Liver (tissue), 9 donors: ENCODE measurements around the gene MALT1. TPM values are rescaled to one million over a fixed set of nuclear protein-coding genes. Genes with fewer than 3 reads are reported as not detected.

Source experiments
- DNase-seq: peaks from one replicate; pipeline ENCODE4 v3.0.0-alpha.2; 2017; ENCODE audit warnings: low spot score
- H3K27ac ChIP-seq, 2 donors: one replicate each; pipeline ENCODE4 v1.7.0; 2013; ENCODE audit warnings: inconsistent platforms in 2 of 2, low read length in 2 of 2, control low read depth in 1 of 2, low read depth in 1 of 2, mild to moderate bottlenecking in 1 of 2
- H3K27me3 ChIP-seq, 4 donors: one replicate each; pipeline versions ENCODE4 v1.6.1 to v1.7.0; 2013; ENCODE audit warnings: low read length in 3 of 4, inconsistent platforms in 1 of 4, mild to moderate bottlenecking in 1 of 4, moderate library complexity in 1 of 4; ENCODE audit not compliant: control insufficient read depth in 4 of 4, insufficient read depth in 4 of 4
- H3K36me3 ChIP-seq, 4 donors: one replicate each; pipeline versions ENCODE4 v1.6.1 to v1.7.0; 2013; ENCODE audit warnings: low read length in 3 of 4, mild to moderate bottlenecking in 3 of 4, low read depth in 1 of 4, moderate library complexity in 1 of 4; ENCODE audit not compliant: control insufficient read depth in 4 of 4, insufficient read depth in 3 of 4
- H3K4me1 ChIP-seq, 4 donors: one replicate each; pipeline versions ENCODE4 v1.6.1 to v1.7.0; 2013; ENCODE audit warnings: low read length in 3 of 4, mild to moderate bottlenecking in 3 of 4, moderate library complexity in 1 of 4; ENCODE audit not compliant: control insufficient read depth in 4 of 4, insufficient read depth in 4 of 4
- H3K4me3 ChIP-seq, 3 donors: one replicate each; pipeline versions ENCODE4 v1.6.1 to v1.7.0; 2013; ENCODE audit warnings: low read length in 3 of 3, control low read depth in 1 of 3, low read depth in 1 of 3, mild to moderate bottlenecking in 1 of 3
- H3K9ac ChIP-seq, 2 donors: one replicate each; pipeline ENCODE4 v1.7.0; 2013; ENCODE audit warnings: low read length in 2 of 2, mild to moderate bottlenecking in 2 of 2, moderate library complexity in 2 of 2, control low read depth in 1 of 2, low read depth in 1 of 2
- H3K9me3 ChIP-seq, 4 donors: one replicate each; pipeline versions ENCODE4 v1.6.1 to v1.7.0; 2013; ENCODE audit warnings: low read length in 3 of 4; ENCODE audit not compliant: control insufficient read depth in 4 of 4
- ATF3 ChIP-seq: IDR thresholded peaks from 2 replicates; pipeline ENCODE4 v1.6.1; 2016; ENCODE audit warnings: antibody characterized with exemption
- EGR1 ChIP-seq, 2 donors: IDR thresholded peaks; 2 replicates each; pipeline ENCODE4 v1.6.1; 2016 to 2018; ENCODE audit warnings: antibody characterized with exemption in 2 of 2, low read depth in 2 of 2
- FOXA1 ChIP-seq: IDR thresholded peaks from 2 replicates; pipeline ENCODE4 v1.6.1; 2016; ENCODE audit warnings: antibody characterized with exemption
- HNF4A ChIP-seq, 2 donors: conservative IDR thresholded peaks; 2 replicates each; pipeline ENCODE4 v1.6.1; 2016; ENCODE audit warnings: antibody characterized with exemption in 2 of 2, mild to moderate bottlenecking in 2 of 2
- HNF4G ChIP-seq: IDR thresholded peaks from 2 replicates; pipeline ENCODE4 v1.6.1; 2016; ENCODE audit warnings: antibody characterized with exemption
- JUND ChIP-seq, 2 donors: IDR thresholded peaks; 2 replicates each; pipeline ENCODE4 v1.6.1; 2016; ENCODE audit warnings: antibody characterized with exemption in 2 of 2
- NR2F2 ChIP-seq: IDR thresholded peaks from 2 replicates; pipeline ENCODE4 v1.6.1; 2016; ENCODE audit warnings: antibody characterized with exemption
- REST ChIP-seq: IDR thresholded peaks from 2 replicates; pipeline ENCODE4 v1.6.1; 2016; ENCODE audit warnings: antibody characterized with exemption, mild to moderate bottlenecking
- TAF1 ChIP-seq: conservative IDR thresholded peaks from 2 replicates; pipeline ENCODE4 v1.6.1; 2016; ENCODE audit warnings: antibody characterized with exemption, mild to moderate bottlenecking
- YY1 ChIP-seq: IDR thresholded peaks from 2 replicates; pipeline ENCODE4 v1.6.1; 2016; ENCODE audit warnings: antibody characterized with exemption, mild to moderate bottlenecking
- WGBS: extraction: QIAGEN DNeasy Blood & Tissue Kit; methylation state at CpG from one replicate; pipeline ENCODE4 v1.1.7; 2013; 5-methylcytosine and 5-hydroxymethylcytosine counted together
- polyA plus RNA-seq, 2 donors: library from polyadenylated mRNA; stranded (reverse) in 1 of 2; unstranded in 1 of 2; fragments of 200-250 nt in 1 of 2; fragments of >200 nt in 1 of 2; fragmentation: Nextera tagmentation in 1 of 2; extraction: Ambion mirVana in 1 of 2; gene quantifications; one replicate each; pipeline versions ENCODE4 v1.2.1 to v1.2.3, GENCODE V29; 2013 to 2015
- total RNA-seq, 2 donors: library from RNA; depleted of rRNA; stranded (reverse); fragments of >200 nt; gene quantifications; one replicate each; pipeline ENCODE4 v1.2.3, GENCODE V29; 2014
- TF ChIP-seq, protein P1 (sequence below): IDR thresholded peaks from 2 replicates; pipeline ENCODE4 v1.6.1; 2016; ENCODE audit warnings: antibody characterized with exemption
- TF ChIP-seq, protein P2 (sequence below): IDR thresholded peaks from 2 replicates; pipeline ENCODE4 v1.6.1; 2016; ENCODE audit warnings: antibody characterized with exemption
- TF ChIP-seq, protein P3 (sequence below): fragments of 150-350 bp; IDR thresholded peaks from 2 replicates; pipeline ENCODE4 v1.5.1; 2017; ENCODE audit warnings: improper control_type of control experiment, low read depth, low read length; ENCODE audit not compliant: missing input control
- donor health status: healthy.
- donor health status: healthy.
- donor health status: healthy.
- donor health status: healthy.
- donor health status: healthy.

The MALT1 gene
- total and polyA plus RNA-seq, 4 donors, result 3.1 to 27.3 (median 6.4) TPM

- H3K27me3 ChIP-seq, result no peaks in the 10 kb centered on the region
- H3K27ac ChIP-seq, result no peak overlapping the region
- TF ChIP-seq YY1 (no peak), HNF4G (no peak), HNF4A (conservative IDR thresholded peaks at IDR 0.05) (no peak), NR2F2 (no peak), REST (no peak)
- TF ChIP-seq, protein P1, sequence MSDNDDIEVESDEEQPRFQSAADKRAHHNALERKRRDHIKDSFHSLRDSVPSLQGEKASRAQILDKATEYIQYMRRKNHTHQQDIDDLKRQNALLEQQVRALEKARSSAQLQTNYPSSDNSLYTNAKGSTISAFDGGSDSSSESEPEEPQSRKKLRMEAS, result no peak
- TF ChIP-seq, protein P2, sequence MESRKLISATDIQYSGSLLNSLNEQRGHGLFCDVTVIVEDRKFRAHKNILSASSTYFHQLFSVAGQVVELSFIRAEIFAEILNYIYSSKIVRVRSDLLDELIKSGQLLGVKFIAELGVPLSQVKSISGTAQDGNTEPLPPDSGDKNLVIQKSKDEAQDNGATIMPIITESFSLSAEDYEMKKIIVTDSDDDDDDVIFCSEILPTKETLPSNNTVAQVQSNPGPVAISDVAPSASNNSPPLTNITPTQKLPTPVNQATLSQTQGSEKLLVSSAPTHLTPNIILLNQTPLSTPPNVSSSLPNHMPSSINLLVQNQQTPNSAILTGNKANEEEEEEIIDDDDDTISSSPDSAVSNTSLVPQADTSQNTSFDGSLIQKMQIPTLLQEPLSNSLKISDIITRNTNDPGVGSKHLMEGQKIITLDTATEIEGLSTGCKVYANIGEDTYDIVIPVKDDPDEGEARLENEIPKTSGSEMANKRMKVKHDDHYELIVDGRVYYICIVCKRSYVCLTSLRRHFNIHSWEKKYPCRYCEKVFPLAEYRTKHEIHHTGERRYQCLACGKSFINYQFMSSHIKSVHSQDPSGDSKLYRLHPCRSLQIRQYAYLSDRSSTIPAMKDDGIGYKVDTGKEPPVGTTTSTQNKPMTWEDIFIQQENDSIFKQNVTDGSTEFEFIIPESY, result no peak
- H3K9ac ChIP-seq, result no peak overlapping the region
- no peak for DNase-seq
- H3K36me3 ChIP-seq, result no peaks in the 10 kb centered on the region
- no peak overlapping the region for H3K4me3 ChIP-seq
- H3K4me1 ChIP-seq, result peaks cover 0 to 1% (median 0%) of the 10 kb centered on the region in 4 donors
- H3K9me3 ChIP-seq, result no peaks in the 10 kb centered on the region
Observed at GRCh38 chr18:58633874-58634273, 37.4 kb upstream of the MALT1 start.

GRCh38 chr18:58635891-58636290, 35.4 kb upstream of the MALT1 start:
- Histone ChIP-seq H3K4me3 (no peak overlapping the region), H3K9ac (no peak overlapping the region), H3K36me3 (no peaks in the 10 kb centered on the region), H3K27ac (no peak overlapping the region), H3K4me1 (no peaks in the 10 kb centered on the region), H3K27me3 (no peaks in the 10 kb centered on the region), H3K9me3 (no peaks in the 10 kb centered on the region)
- no peak for TF ChIP-seq ATF3
- no peak for TF ChIP-seq FOXA1
- TF ChIP-seq TAF1, result no peak
- no peak for TF ChIP-seq NR2F2
- TF ChIP-seq, protein P3, sequence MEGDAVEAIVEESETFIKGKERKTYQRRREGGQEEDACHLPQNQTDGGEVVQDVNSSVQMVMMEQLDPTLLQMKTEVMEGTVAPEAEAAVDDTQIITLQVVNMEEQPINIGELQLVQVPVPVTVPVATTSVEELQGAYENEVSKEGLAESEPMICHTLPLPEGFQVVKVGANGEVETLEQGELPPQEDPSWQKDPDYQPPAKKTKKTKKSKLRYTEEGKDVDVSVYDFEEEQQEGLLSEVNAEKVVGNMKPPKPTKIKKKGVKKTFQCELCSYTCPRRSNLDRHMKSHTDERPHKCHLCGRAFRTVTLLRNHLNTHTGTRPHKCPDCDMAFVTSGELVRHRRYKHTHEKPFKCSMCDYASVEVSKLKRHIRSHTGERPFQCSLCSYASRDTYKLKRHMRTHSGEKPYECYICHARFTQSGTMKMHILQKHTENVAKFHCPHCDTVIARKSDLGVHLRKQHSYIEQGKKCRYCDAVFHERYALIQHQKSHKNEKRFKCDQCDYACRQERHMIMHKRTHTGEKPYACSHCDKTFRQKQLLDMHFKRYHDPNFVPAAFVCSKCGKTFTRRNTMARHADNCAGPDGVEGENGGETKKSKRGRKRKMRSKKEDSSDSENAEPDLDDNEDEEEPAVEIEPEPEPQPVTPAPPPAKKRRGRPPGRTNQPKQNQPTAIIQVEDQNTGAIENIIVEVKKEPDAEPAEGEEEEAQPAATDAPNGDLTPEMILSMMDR, result no peak
- no peak for TF ChIP-seq EGR1 (IDR thresholded peaks at IDR 0.05; ENCODE audit: low read depth in 2 of 2)
- no peak for TF ChIP-seq JUND (IDR thresholded peaks at IDR 0.05)
- no peak for DNase-seq
- WGBS, result 62% methylated on average over 4 of the region's 4 CpGs
